ENCODE measurements around the gene PGBD5.

PGBD5 gene

GRCh38 chr1:230371923-230372703, 54.0 kb downstream of the PGBD5 start:
- no peak for DNase-seq

GRCh38 chr1:230370109-230370508, 56.0 kb downstream of the PGBD5 start:
- no peak for DNase-seq

- DNase-seq: no peak
Observed at GRCh38 chr1:230368871-230369270, 57.3 kb downstream of the PGBD5 start.

DNA sequence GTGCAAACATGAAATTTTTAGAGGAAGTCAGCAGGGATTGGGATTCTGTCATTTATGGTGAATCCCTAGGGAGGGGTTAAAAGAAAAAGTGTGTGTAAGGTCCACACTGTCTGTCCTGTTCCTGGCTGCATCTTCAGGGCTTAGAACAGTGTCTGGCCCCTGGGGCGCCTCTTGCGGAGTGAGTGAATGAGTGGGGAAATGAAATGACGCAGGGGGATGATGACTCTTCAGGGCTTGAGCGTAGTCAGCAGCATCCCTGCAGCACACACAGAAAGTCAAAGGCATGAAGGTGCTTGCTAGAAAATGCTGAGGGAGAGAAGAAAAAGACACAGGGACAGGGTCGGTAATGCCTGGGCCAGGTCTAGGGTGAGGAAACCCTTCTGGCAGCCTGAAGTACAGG, 57.8 kb downstream of the PGBD5 start:
- no peak for DNase-seq

DNA sequence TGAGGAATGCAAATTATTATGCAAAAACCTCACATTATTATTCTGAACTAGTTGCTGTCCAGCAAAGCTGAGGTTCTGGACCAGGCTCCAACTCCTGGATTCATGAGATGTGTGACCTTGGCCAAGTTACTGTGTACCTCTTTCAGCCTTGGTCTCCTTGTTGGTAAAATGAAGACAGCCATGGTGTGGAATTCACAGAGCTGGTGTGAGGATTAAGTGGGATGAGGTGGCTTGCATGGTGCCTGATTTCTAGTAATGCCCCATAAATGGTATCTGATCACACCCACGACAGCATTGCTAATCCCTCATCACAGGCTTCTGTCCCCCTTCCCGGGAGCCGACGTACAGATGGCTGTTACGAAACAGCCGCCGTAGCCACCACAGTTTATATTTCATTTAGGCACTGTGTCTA, 59.6 kb downstream of the PGBD5 start:
- no peak for DNase-seq

DNA sequence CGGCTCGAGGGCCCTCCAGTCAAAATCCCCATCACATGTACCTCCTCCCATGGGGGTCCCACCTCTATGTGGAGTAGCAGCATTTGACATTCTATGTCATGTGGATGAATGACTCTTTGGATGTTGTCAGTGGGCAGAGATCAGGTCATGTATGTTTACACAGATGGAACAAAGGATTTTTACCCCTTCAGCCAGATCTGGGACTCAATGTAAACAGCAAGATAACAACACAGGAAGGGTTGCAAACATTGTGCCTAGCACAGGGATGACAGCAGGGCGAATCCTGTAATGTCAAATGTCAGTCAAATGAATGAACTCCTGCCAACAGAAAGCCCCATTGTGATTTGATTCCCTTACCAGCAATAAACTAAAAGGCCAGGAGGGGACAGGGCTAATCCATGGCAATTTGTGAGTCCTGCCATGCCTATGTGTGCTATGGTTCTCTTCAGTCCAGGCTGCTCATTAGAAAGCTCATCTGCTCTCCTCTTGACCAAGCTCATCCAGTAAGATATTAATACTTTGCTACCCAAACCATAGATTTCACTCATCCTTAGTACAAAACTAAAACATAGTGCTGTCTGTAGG, 60.3 kb downstream of the PGBD5 start:
- DNase-seq: no peak

- DNase-seq: no peak
Observed at GRCh38 chr1:230362949-230363348, 63.2 kb downstream of the PGBD5 start.

- no peak for DNase-seq
Observed at GRCh38 chr1:230361941-230362340, 64.2 kb downstream of the PGBD5 start.

GRCh38 chr1:230359992-230360668, 66.0 kb downstream of the PGBD5 start:
- no peak for DNase-seq

DNA sequence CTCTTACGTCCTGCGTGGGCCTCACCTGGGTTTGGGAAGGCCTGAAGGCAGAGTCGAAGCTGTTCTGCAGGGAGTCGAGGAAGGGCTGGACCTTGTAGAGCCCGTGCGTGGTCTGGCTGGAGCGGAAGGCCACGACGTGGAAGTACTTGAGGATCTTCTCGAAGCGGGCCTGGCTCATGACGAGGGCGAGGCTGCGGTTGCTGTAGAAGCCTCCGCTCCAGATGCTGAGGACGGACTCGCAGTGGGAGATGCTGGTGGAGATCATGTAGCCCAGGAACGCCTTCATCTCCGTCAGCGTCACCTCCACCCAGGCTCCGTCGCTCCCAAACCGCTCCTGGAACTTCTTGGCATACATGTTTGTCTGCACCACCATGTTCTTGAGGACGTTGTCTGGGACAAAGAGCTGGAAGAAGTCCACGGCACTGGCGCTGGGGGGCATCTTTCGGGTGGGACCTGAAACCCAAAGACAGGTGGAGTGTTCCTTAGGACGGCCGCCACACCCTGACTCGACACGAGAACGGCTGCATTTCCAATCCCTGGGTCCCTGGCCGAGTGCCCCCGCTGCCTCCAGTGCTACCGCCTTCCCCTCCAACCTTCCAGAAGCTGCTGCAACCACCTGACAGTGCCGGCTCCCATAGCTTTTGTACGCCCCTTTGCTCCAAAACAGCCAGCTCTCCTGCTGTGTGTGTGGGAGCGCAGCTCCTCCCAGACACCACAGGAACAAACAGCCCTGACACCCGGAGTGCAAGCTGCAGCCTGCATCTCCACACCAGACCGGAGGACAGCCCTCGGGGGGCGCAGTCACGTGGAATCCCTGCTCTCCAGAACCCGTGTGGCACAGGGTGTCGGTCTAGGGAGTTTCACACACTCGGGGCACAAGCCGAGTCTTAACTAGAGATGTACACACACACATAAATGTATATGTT, 69.0 kb downstream of the PGBD5 start:
- no peak for DNase-seq

DNA sequence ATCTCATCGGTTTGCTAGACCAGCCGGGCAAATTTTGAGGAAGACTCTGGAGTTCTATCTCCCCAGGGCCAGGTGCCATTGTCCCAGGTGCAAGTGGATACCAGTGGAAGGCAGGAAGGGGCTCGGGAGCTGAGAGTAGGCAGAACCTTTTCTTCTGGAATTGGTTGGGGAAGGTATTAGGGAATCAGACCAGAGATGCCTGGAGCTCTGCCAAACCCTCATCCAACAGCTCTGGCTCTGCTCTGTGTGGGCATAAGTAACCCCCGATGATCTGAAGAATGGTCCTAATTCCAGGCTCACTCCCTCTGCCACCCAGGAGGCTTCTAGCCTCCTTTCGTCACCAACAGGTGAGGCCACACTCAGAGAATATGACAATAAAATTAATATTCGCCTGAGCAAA, 69.9 kb downstream of the PGBD5 start:
- DNase-seq: no peak

- no peak for DNase-seq
Observed at GRCh38 chr1:230355594-230355993, 70.5 kb downstream of the PGBD5 start.

DNA sequence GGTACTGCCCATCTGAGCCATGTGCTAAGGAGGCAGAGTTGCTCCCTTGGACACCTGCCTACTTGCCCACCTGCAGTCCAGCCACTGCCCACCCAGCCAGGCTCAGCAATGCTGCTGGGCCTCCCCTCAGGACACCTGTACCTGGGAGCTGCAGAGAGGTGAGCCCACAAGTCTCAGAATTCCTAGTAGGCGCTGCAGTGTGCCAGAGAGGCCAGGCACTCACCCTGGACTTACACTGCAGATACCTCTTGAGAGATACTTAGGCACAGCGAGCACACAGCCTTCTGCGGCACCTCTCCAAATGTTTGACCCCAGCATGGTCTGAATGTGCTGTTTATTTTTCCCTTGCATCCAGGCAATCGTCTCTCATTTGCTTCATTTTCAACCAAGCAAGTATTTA, 71.0 kb downstream of the PGBD5 start:
- DNase-seq: no peak

GRCh38 chr1:230354005-230354404, 72.1 kb downstream of the PGBD5 start:
- no peak for DNase-seq

- no peak for DNase-seq
Observed at GRCh38 chr1:230352537-230352936, 73.6 kb downstream of the PGBD5 start.

DNA sequence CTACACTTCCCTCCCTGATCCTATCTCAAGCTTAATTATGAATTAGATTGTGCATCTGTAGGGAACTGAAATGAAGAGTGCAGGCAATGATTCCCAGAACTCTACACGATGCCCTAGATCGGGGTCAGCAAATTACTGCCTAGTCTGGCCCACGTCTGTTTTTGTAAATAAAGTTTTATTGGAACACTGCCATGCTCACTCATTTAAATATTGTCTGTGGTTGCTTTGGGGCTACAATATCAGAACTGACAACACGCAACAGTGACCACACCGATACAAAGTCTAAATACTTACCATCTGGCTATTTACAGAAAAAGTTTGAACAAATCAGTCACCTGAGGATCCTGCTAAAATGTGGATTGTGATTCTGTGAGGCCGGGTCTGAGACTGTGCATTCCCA, 74.1 kb downstream of the PGBD5 start:
- no peak for DNase-seq

DNA sequence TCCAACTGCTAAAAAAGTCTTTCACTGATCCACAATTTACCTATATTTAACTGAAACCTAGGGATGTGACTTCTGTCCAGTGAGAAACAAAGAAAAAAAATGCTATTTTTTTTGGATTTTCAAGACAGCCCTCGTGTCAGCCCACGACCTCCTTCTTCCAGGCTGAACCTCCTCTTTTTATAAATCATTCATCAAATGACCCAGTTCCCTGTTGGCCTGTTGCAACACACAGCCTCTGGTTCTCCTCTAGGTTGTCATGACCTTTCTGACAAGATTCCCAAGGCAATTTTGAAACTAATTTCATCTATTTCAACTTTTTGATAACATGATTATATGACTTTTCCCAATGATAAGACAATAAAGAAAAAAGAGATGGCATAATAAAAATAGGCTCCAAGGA, 74.6 kb downstream of the PGBD5 start:
- no peak for DNase-seq

GRCh38 chr1:230350208-230350921, 75.8 kb downstream of the PGBD5 start:
- DNase-seq: no peak

GRCh38 chr1:230349020-230349393, 77.1 kb downstream of the PGBD5 start:
- DNase-seq: no peak

DNA sequence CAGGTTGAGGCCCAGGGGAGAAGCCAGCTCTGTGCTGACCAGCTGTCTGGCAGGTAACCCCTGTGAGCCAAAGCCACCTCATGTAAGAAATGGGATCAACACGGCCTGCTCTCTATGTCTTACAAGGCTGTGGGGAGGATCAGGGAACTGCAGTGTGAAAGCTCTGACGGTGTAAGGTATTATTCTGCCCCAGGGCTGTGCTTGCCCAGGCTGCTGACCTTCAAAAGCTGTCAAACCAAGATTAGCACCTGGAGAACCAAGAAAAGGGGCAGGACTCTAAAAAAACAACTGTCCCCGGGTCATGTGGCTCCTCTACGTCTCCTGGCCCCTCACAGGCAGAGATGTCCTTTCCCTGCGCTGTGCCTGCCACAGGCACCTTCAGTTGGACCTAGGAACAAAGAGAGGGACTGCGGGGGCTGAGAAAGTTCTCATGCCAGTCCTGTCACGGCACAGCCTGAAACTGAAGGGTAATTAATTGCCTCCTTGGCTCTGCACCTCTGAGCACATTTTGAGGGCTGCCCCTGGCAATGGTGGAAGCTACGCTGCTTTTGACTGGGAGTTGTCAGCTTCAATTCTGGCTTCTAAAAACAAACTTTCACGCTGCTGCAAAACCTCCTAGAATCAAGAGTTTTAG, 77.6 kb downstream of the PGBD5 start:
- no peak for DNase-seq

- no peak for DNase-seq
Observed at GRCh38 chr1:230347896-230348295, 78.2 kb downstream of the PGBD5 start.
